ENCODE data around the gene CYB5RL. TPM values are rescaled to one million over a fixed set of nuclear protein-coding genes. Genes with fewer than 3 reads are reported as not detected.
"Not testable (repeated sequence)": the region's sequence is repeated elsewhere in the genome, so short reads cannot be mapped to it uniquely, and the experiment has no call there.

The CYB5RL gene
- total and polyA plus RNA-seq, 2 donors from 2014 or later: 3.9 to 8.1 TPM

DNA sequence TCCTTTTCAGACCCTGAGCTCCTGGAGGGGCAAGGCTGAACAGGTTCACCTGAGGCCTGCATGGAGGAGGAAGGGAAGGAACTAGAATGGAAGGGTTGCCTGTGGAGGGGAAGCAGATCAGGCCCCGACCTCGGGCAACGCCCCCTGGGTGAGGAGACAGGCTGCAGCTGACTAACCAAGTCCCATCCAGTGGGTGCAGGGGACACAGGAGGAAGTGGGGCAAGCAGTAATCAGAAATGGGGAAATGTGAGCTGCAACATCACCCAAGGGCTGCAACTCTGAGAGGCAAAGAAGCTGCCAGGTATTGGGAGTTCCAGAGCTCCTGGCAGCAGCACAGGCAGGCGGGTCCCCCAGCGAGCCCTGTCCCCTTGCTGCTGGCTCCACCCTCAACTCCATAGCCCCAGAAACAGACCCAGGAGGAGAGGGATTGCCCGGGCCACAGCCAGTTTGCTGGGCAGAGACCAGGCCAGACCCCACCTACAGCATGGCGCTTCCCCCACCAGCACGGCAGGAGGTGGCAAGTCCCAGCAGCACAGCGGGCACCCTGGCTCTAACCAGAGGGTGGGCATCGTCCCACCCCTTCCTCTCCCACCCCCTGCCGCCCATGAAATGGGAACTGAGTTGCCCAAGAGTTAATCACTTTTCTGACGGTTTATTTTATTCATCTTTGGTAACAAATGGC lies 38.7 kb upstream of the CYB5RL start:
- Histone ChIP-seq H3K4me1 (ENCODE audit: control insufficient read depth in 2 of 3, insufficient read depth in 2 of 3, low read depth in 1 of 3, low read length in 3 of 3) (no peaks in the 10 kb centered on the region), H3K27ac (ENCODE audit: low read depth in 2 of 2, low read length in 2 of 2) (no peak overlapping the region), H3K4me3 (ENCODE audit: low read length in 3 of 3) (no peak overlapping the region), H3K9ac (ENCODE audit: low read length in 3 of 3) (no peak overlapping the region), H3K36me3 (ENCODE audit: control insufficient read depth in 2 of 3, insufficient read depth in 3 of 3, low read length in 3 of 3) (peaks cover 5 to 26% (median 11%) of the 10 kb centered on the region in 3 donors), H3K27me3 (ENCODE audit: control insufficient read depth, insufficient read depth, low read length) (no peaks in the 10 kb centered on the region), H3K9me3 (ENCODE audit: control insufficient read depth in 2 of 3, insufficient read depth in 1 of 3, low read length in 3 of 3) (no peaks in the 10 kb centered on the region)
- DNase-seq (no peak), FAIRE-seq (no peak)
- TF ChIP-seq, protein P1, sequence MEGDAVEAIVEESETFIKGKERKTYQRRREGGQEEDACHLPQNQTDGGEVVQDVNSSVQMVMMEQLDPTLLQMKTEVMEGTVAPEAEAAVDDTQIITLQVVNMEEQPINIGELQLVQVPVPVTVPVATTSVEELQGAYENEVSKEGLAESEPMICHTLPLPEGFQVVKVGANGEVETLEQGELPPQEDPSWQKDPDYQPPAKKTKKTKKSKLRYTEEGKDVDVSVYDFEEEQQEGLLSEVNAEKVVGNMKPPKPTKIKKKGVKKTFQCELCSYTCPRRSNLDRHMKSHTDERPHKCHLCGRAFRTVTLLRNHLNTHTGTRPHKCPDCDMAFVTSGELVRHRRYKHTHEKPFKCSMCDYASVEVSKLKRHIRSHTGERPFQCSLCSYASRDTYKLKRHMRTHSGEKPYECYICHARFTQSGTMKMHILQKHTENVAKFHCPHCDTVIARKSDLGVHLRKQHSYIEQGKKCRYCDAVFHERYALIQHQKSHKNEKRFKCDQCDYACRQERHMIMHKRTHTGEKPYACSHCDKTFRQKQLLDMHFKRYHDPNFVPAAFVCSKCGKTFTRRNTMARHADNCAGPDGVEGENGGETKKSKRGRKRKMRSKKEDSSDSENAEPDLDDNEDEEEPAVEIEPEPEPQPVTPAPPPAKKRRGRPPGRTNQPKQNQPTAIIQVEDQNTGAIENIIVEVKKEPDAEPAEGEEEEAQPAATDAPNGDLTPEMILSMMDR (IDR thresholded peaks at IDR 0.05; ENCODE audit: borderline replicate concordance, extremely low read depth, insufficient read depth): no peak
- intact Hi-C loops (cut with DNase I): no loop called here

DNA sequence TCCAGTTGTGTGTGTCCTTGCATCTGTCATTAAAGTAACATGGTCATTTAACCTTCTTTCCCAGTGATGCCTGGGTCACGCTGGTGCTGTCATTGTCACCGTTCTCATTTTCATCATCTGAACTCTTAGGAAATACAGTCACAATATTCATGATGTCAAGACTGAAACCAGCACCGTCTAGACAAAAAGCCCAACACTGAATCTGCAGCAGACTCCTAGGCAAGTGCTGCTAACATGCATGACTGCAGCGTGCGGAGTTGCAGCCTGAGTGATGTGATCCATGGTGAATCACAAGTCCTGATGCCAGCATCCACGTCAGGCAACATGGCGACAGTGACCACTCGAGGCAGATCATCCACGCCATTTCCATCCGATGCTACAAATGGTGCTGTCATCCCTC lies 37.8 kb upstream of the CYB5RL start:
- Histone ChIP-seq H3K4me3 (ENCODE audit: low read length in 3 of 3) (no peak overlapping the region), H3K27ac (ENCODE audit: low read depth in 2 of 2, low read length in 2 of 2) (no peak overlapping the region), H3K36me3 (ENCODE audit: control insufficient read depth in 2 of 3, insufficient read depth in 3 of 3, low read length in 3 of 3) (peaks cover 5 to 20% (median 10%) of the 10 kb centered on the region in 3 donors), H3K9me3 (ENCODE audit: control insufficient read depth in 2 of 3, insufficient read depth in 1 of 3, low read length in 3 of 3) (no peaks in the 10 kb centered on the region), H3K4me1 (ENCODE audit: control insufficient read depth in 2 of 3, insufficient read depth in 2 of 3, low read depth in 1 of 3, low read length in 3 of 3) (no peaks in the 10 kb centered on the region), H3K9ac (ENCODE audit: low read length in 3 of 3) (no peak overlapping the region), H3K27me3 (ENCODE audit: control insufficient read depth, insufficient read depth, low read length) (no peaks in the 10 kb centered on the region)
- TF ChIP-seq, protein P1 (IDR thresholded peaks at IDR 0.05; ENCODE audit: borderline replicate concordance, extremely low read depth, insufficient read depth): no peak
- intact Hi-C loops (cut with DNase I): no loop called here
- no peak for FAIRE-seq
- DNase-seq: no peak

DNA sequence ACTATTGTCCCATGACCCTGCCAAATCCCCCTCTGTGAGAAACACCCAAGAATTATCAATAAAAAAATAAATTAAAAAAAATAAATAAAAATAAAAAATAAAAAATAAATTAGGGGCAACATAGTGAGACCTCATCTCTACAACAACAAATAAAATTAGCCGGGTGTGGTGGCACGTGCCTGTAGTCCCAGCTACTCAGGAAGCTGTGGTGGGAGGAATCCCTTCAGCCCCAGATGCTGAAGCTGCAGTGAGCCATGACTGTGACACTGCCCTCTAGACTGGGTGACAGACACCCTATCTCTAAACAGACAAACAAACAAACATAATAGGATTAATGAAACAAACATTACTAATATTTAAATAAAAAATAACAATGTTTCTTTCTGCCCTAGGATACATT lies 34.5 kb upstream of the CYB5RL start:
- Histone ChIP-seq H3K36me3 (ENCODE audit: control insufficient read depth in 2 of 3, insufficient read depth in 3 of 3, low read length in 3 of 3) (peaks cover 7 to 17% (median 10%) of the 10 kb centered on the region in 3 donors), H3K4me1 (ENCODE audit: control insufficient read depth in 2 of 3, insufficient read depth in 2 of 3, low read depth in 1 of 3, low read length in 3 of 3) (no peaks in the 10 kb centered on the region), H3K27ac (ENCODE audit: low read depth in 2 of 2, low read length in 2 of 2) (no peak overlapping the region), H3K4me3 (ENCODE audit: low read length in 3 of 3) (no peak overlapping the region), H3K9ac (ENCODE audit: low read length in 3 of 3) (no peak overlapping the region), H3K27me3 (ENCODE audit: control insufficient read depth, insufficient read depth, low read length) (no peaks in the 10 kb centered on the region), H3K9me3 (ENCODE audit: control insufficient read depth in 2 of 3, insufficient read depth in 1 of 3, low read length in 3 of 3) (no peaks in the 10 kb centered on the region)
- FAIRE-seq (no peak), DNase-seq (no peak)
- intact Hi-C loops (cut with DNase I): no loop called here
- TF ChIP-seq, protein P1 (IDR thresholded peaks at IDR 0.05; ENCODE audit: borderline replicate concordance, extremely low read depth, insufficient read depth): no peak

DNA sequence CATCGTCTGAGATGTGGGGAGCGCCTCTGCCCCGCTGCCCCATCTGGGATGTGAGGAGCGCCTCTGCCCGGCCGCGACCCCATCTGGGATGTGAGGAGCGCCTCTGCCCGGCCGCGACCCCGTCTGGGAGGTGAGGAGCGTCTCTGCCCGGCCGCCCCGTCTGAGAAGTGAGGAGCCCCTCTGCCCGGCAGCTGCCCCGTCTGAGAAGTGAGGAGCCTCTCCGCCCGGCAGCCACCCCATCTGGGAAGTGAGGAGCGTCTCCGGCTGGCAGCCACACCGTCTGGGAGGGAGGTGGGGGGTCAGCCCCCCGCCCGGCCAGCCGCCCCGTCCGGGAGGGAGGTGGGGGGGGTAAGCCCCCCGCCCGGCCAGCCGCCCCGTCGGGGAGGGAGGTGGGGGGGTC lies 33.4 kb upstream of the CYB5RL start:
- H3K27ac ChIP-seq (ENCODE audit: low read depth in 2 of 2, low read length in 2 of 2); H3K4me3 ChIP-seq (ENCODE audit: low read length in 3 of 3); FAIRE-seq; H3K27me3 ChIP-seq (ENCODE audit: control insufficient read depth, insufficient read depth, low read length); intact Hi-C loops (cut with DNase I); H3K9ac ChIP-seq (ENCODE audit: low read length in 3 of 3); DNase-seq; H3K4me1 ChIP-seq (ENCODE audit: control insufficient read depth in 2 of 3, insufficient read depth in 2 of 3, low read depth in 1 of 3, low read length in 3 of 3); H3K9me3 ChIP-seq (ENCODE audit: control insufficient read depth in 2 of 3, insufficient read depth in 1 of 3, low read length in 3 of 3): not testable (repeated sequence)
- H3K36me3 ChIP-seq (ENCODE audit: control insufficient read depth in 2 of 3, insufficient read depth in 3 of 3, low read length in 3 of 3): peaks cover 7 to 16% (median 10%) of the 10 kb centered on the region in 3 donors

All from kidney (tissue), 14 donors.